ENCODE results near the gene COMMD4. TPM values are rescaled to one million over a fixed set of nuclear protein-coding genes. Genes with fewer than 3 reads are reported as not detected.

The COMMD4 gene
- total and polyA plus RNA-seq, 2 donors (not counting 3 experiments of a cell fraction or from before 2014, with no cell fraction given) = 114 to 244 TPM

DNA sequence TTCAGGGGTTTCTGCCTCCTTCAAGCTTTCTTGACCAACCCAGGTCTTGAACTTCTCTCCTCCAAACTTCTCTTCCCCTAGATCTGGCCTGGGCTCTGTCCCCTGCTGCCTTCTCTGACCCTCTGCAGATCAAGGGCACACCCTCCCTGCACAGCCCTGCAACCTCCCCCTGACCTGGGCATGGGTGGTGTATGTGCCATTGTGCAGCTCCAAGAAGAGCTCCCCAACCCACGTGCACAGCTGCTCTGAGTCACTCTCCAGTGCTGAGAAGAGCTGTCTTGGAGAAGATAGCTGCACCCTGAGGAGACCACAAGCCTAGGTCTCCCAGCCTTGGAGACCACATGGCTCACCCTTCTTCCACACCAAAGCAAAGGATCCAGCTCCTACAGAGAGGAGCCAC, 24.5 kb downstream of the COMMD4 start:
- intact Hi-C loops (cut with micrococcal nuclease) = loop anchor here (10.0 kb wide), 1 partner anchor 444 kb away; no protein-coding TSS in a partner anchor
- POLR2A ChIA-PET = no interaction called here
- dilution Hi-C loops (cut with MboI; ENCODE audit: extremely low pct_ligation_motif_present, low sequenced_read_pairs) = no loop called here

DNA sequence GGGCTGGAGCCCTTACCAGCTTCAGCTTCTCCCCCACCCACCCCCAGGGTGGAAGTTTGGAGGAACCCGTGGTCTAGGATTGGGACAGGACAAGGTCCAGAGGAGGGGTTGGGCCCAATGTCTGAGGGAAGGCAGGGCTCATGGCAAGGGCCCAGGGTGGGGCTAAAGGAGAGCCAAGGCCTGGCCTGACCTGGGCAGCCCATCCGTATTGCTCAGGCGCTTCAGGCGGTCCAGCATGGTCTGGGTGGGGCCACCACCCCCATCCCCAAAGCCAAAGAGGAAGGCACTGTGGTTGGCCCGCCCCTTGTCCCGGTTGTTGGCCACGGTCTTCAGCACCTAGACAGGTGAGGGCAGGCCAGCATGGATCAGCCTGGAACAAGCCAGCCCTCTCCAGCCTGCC, 25.0 kb downstream of the COMMD4 start:
- Histone ChIP-seq H3K79me2 (ENCODE audit: control insufficient read depth, insufficient read depth, low read length) (no peaks in the 10 kb centered on the region), H4K20me1 (replicated peaks; ENCODE audit: control insufficient read depth, extremely low read depth, insufficient read depth, low read length) (no peaks in the 10 kb centered on the region), H2AFZ (ENCODE audit: low read depth, low read length) (no peak overlapping the region), H3K9me3 (replicated peaks; ENCODE audit: control insufficient read depth, insufficient read depth, low read length) (no peaks in the 10 kb centered on the region), H3K36me3 (ENCODE audit: control insufficient read depth in 2 of 2, extremely low read depth in 1 of 2, insufficient read depth in 2 of 2, low read length in 2 of 2) (peaks cover 4 to 58% of the 10 kb centered on the region in 2 experiments), H3K27ac (ENCODE audit: insufficient read depth, low read depth, low read length) (no peak overlapping the region), H3K4me1 (ENCODE audit: control insufficient read depth, extremely low read depth, insufficient read depth, low read length) (no peaks in the 10 kb centered on the region), H3K9ac (replicated peaks; ENCODE audit: extremely low read depth, insufficient read depth, low read length) (no peak overlapping the region), H3K27me3 (ENCODE audit: control insufficient read depth in 2 of 2, insufficient read depth in 2 of 2, low read length in 2 of 2) (no peaks in the 10 kb centered on the region), H3K9me1 (replicated peaks; ENCODE audit: control insufficient read depth, extremely low read depth, insufficient read depth, low read length) (no peaks in the 10 kb centered on the region), H3K4me2 (ENCODE audit: insufficient read depth, low read length) (no peak overlapping the region), H3K4me3 (replicated peaks in 1 of 3; ENCODE audit: insufficient read depth in 1 of 3, low read depth in 1 of 3, low read length in 3 of 3) (no peak overlapping the region)
- CTCF ChIA-PET = interaction anchor here (2.3 kb wide), 1 partner anchor 8 kb away, joined by 9 read pairs; the partner anchor contains the start of gene MAN2C1
- no TSS peak for BruUV-seq (replicated peaks)
- DNase-seq (ENCODE audit: low read depth, low spot score) = no peak
- dilution Hi-C loops (cut with MboI; ENCODE audit: extremely low pct_ligation_motif_present, low sequenced_read_pairs) = no loop called here
- TF ChIP-seq POLR2A (IDR thresholded peaks at IDR 0.05; ENCODE audit: low read depth, low read length) (no peak), MYC (IDR thresholded peaks at IDR 0.05; ENCODE audit: low read depth, low read length) (no peak)
- POLR2A ChIA-PET = no interaction called here
- no peak for FAIRE-seq
- intact Hi-C loops (cut with micrococcal nuclease) = loop anchor here (10.0 kb wide), 1 partner anchor 444 kb away; no protein-coding TSS in a partner anchor

More for the DNA sequence above, 24.5 kb downstream of the COMMD4 start:
- TF ChIP-seq GATA2 (IDR thresholded peaks at IDR 0.05; ENCODE audit: insufficient read depth, insufficient read length, low read depth, low read length) (no peak), JUN (IDR thresholded peaks at IDR 0.05; ENCODE audit: borderline replicate concordance, insufficient read depth, insufficient read length, low read depth) (no peak)
- no TSS peak for BruUV-seq (replicated peaks)
- H4K20me1 ChIP-seq (replicated peaks; ENCODE audit: control insufficient read depth, extremely low read depth, insufficient read depth, low read length) = no peaks in the 10 kb centered on the region
- H3K4me3 ChIP-seq (replicated peaks in 1 of 3; ENCODE audit: insufficient read depth in 1 of 3, low read depth in 1 of 3, low read length in 3 of 3) = no peak overlapping the region
- FAIRE-seq = no peak
- H2AFZ ChIP-seq (ENCODE audit: low read depth, low read length) = no peak overlapping the region
- H3K36me3 ChIP-seq (ENCODE audit: control insufficient read depth in 2 of 2, extremely low read depth in 1 of 2, insufficient read depth in 2 of 2, low read length in 2 of 2) = peaks cover 4 to 60% of the 10 kb centered on the region in 2 experiments
- CTCF ChIA-PET = interaction anchor here (2.3 kb wide), 1 partner anchor 8 kb away, joined by 9 read pairs; the partner anchor contains the start of gene MAN2C1
- no peaks in the 10 kb centered on the region for H3K27me3 ChIP-seq (ENCODE audit: control insufficient read depth in 2 of 2, insufficient read depth in 2 of 2, low read length in 2 of 2)
- no peaks in the 10 kb centered on the region for H3K79me2 ChIP-seq (ENCODE audit: control insufficient read depth, insufficient read depth, low read length)
- no peak overlapping the region for H3K4me2 ChIP-seq (ENCODE audit: insufficient read depth, low read length)
- no peak overlapping the region for H3K27ac ChIP-seq (ENCODE audit: insufficient read depth, low read depth, low read length)
- no peaks in the 10 kb centered on the region for H3K9me1 ChIP-seq (replicated peaks; ENCODE audit: control insufficient read depth, extremely low read depth, insufficient read depth, low read length)
- DNase-seq (ENCODE audit: low read depth, low spot score) = no peak
- H3K4me1 ChIP-seq (ENCODE audit: control insufficient read depth, extremely low read depth, insufficient read depth, low read length) = no peaks in the 10 kb centered on the region
- H3K9ac ChIP-seq (replicated peaks; ENCODE audit: extremely low read depth, insufficient read depth, low read length) = no peak overlapping the region
- no peaks in the 10 kb centered on the region for H3K9me3 ChIP-seq (replicated peaks; ENCODE audit: control insufficient read depth, insufficient read depth, low read length)

Measured in endothelial cell of umbilical vein (primary cell).